Mesendoderm (in vitro differentiated cells): ENCODE data around the gene TPRG1.

Source experiments
- DNase-seq: peaks from one replicate; pipeline ENCODE4 v3.0.0; 2013
- H2AK5ac ChIP-seq: 2 replicates; pipeline ENCODE4 v1.6.1; 2013; ENCODE audit warnings: low read length, inconsistent platforms
- H2BK120ac ChIP-seq: 2 replicates; pipeline ENCODE4 v1.6.1; 2013; ENCODE audit warnings: low read depth, mild to moderate bottlenecking, low read length, moderate library complexity, mixed read lengths
- H2BK15ac ChIP-seq: replicated peaks from 2 replicates; pipeline ENCODE4 v1.6.1; 2013; ENCODE audit warnings: low read depth, mild to moderate bottlenecking, moderate library complexity
- H2BK5ac ChIP-seq: 2 replicates; pipeline ENCODE4 v1.6.1; 2013; ENCODE audit warnings: low read length, inconsistent platforms
- H3K18ac ChIP-seq: 2 replicates; pipeline ENCODE4 v1.6.1; 2013; ENCODE audit warnings: mild to moderate bottlenecking, low read length, mixed read lengths
- H3K23ac ChIP-seq: one replicate; pipeline ENCODE4 v1.6.1; 2013; ENCODE audit warnings: low read length
- H3K27ac ChIP-seq: 2 replicates; pipeline ENCODE4 v1.5.1; 2013; ENCODE audit warnings: low read depth, mild to moderate bottlenecking, inconsistent platforms, low read length, moderate library complexity
- H3K27me3 ChIP-seq: 2 replicates; pipeline ENCODE4 v1.6.1; 2013; ENCODE audit warnings: low read length, control low read depth, mild to moderate bottlenecking, inconsistent platforms; ENCODE audit not compliant: insufficient read depth, poor library complexity
- H3K36me3 ChIP-seq: 2 replicates; pipeline ENCODE4 v1.6.1; 2013; ENCODE audit warnings: low read length, inconsistent platforms; ENCODE audit not compliant: control insufficient read depth, insufficient read depth
- H3K4ac ChIP-seq: one replicate; pipeline ENCODE4 v1.6.1; 2013; ENCODE audit warnings: low read depth, mild to moderate bottlenecking, low read length, moderate library complexity
- H3K4me1 ChIP-seq: 2 replicates; pipeline ENCODE4 v1.6.1; 2013; ENCODE audit warnings: low read depth, low read length, inconsistent platforms; ENCODE audit not compliant: control insufficient read depth
- H3K4me2 ChIP-seq: 2 replicates; pipeline ENCODE4 v1.6.1; 2013; ENCODE audit warnings: low read length
- H3K4me3 ChIP-seq: 2 replicates; pipeline ENCODE4 v1.5.1; 2013; ENCODE audit warnings: mild to moderate bottlenecking, low read length
- H3K56ac ChIP-seq: one replicate; pipeline ENCODE4 v1.6.1; 2013; ENCODE audit warnings: low read length
- H3K79me1 ChIP-seq: 2 replicates; pipeline ENCODE4 v1.6.1; 2013; ENCODE audit warnings: low read length, inconsistent platforms
- H3K79me2 ChIP-seq: 2 replicates; pipeline ENCODE4 v1.6.1; 2013; ENCODE audit warnings: mild to moderate bottlenecking, low read length; ENCODE audit not compliant: control insufficient read depth, insufficient read depth
- H3K9ac ChIP-seq: 2 replicates; pipeline ENCODE4 v1.6.1; 2013; ENCODE audit warnings: low read length, inconsistent platforms
- H4K5ac ChIP-seq: one replicate; pipeline ENCODE4 v1.6.1; 2013; ENCODE audit warnings: low read length
- H4K8ac ChIP-seq: one replicate; pipeline ENCODE4 v1.6.1; 2013; ENCODE audit warnings: low read depth, mild to moderate bottlenecking, control low read depth, low read length, moderate library complexity
- WGBS: extraction: QIAGEN DNeasy Blood & Tissue Kit; methylation state at CpG from one replicate; pipeline ENCODE4 v1.1.7; 2013; ENCODE audit warnings: low lambda C conversion rate, missing lambda C conversion rate; ENCODE audit not compliant: insufficient coverage; ENCODE audit errors: extremely low coverage; 5-methylcytosine and 5-hydroxymethylcytosine counted together

The TPRG1 gene

GRCh38 chr3:189157232-189158007 lies 14.4 kb upstream of the TPRG1 start:
- H3K4ac ChIP-seq: no peak overlapping the region
- no peak overlapping the region for H3K27ac ChIP-seq
- H3K23ac ChIP-seq: no peak overlapping the region
- no peaks in the 10 kb centered on the region for H3K79me1 ChIP-seq
- no peak overlapping the region for H4K8ac ChIP-seq
- H2BK120ac ChIP-seq: no peak overlapping the region
- no peak overlapping the region for H3K4me2 ChIP-seq
- no peak overlapping the region for H3K4me3 ChIP-seq
- H4K5ac ChIP-seq: no peak overlapping the region
- no peak overlapping the region for H3K9ac ChIP-seq
- peaks cover 2% of the 10 kb centered on the region for H3K4me1 ChIP-seq
- no peaks in the 10 kb centered on the region for H3K36me3 ChIP-seq
- DNase-seq: no peak
- H3K27me3 ChIP-seq: no peaks in the 10 kb centered on the region
- WGBS: no CpG with 5 or more reads among the region's 11 CpGs
- no peak overlapping the region for H2AK5ac ChIP-seq
- H2BK15ac ChIP-seq: no peak overlapping the region
- H2BK5ac ChIP-seq: no peak overlapping the region
- H3K56ac ChIP-seq: no peak overlapping the region
- no peak overlapping the region for H3K18ac ChIP-seq
- H3K79me2 ChIP-seq: no peaks in the 10 kb centered on the region

GRCh38 chr3:189158034-189158433 lies 13.7 kb upstream of the TPRG1 start:
- DNase-seq: no peak
- Histone ChIP-seq H3K79me1 (no peaks in the 10 kb centered on the region), H3K56ac (no peak overlapping the region), H2BK5ac (no peak overlapping the region), H2BK15ac (no peak overlapping the region), H2AK5ac (no peak overlapping the region), H4K5ac (no peak overlapping the region), H3K23ac (no peak overlapping the region), H3K4me2 (no peak overlapping the region), H3K4me3 (no peak overlapping the region), H3K27me3 (no peaks in the 10 kb centered on the region), H3K36me3 (no peaks in the 10 kb centered on the region), H4K8ac (no peak overlapping the region), H3K4ac (no peak overlapping the region), H3K79me2 (no peaks in the 10 kb centered on the region), H3K27ac (no peak overlapping the region), H2BK120ac (no peak overlapping the region), H3K18ac (no peak overlapping the region), H3K9ac (no peak overlapping the region), H3K4me1 (peaks cover 2% of the 10 kb centered on the region)
- no CpG with 5 or more reads among the region's 7 CpGs for WGBS

- Histone ChIP-seq H3K4ac (no peak overlapping the region), H2BK5ac (no peak overlapping the region), H3K79me1 (no peaks in the 10 kb centered on the region), H4K5ac (no peak overlapping the region), H2BK15ac (no peak overlapping the region), H3K9ac (no peak overlapping the region), H3K56ac (no peak overlapping the region), H4K8ac (no peak overlapping the region), H3K27me3 (no peaks in the 10 kb centered on the region), H2AK5ac (no peak overlapping the region), H3K18ac (no peak overlapping the region), H3K4me2 (no peak overlapping the region), H3K27ac (no peak overlapping the region), H3K4me3 (no peak overlapping the region), H2BK120ac (no peak overlapping the region), H3K4me1 (peaks cover 2% of the 10 kb centered on the region), H3K23ac (no peak overlapping the region), H3K36me3 (no peaks in the 10 kb centered on the region), H3K79me2 (no peaks in the 10 kb centered on the region)
- peak; percentile 83 for DNase-seq
- no CpG with 5 or more reads among the region's 8 CpGs for WGBS
These were observed 11.1 kb upstream of the TPRG1 start for GRCh38 chr3:189160519-189161309.

- Histone ChIP-seq H2AK5ac (no peak overlapping the region), H3K4me1 (peaks cover 2% of the 10 kb centered on the region), H3K79me1 (no peaks in the 10 kb centered on the region), H3K18ac (no peak overlapping the region), H4K8ac (no peak overlapping the region), H3K4me3 (no peak overlapping the region), H3K79me2 (no peaks in the 10 kb centered on the region), H3K23ac (no peak overlapping the region), H3K56ac (no peak overlapping the region), H2BK15ac (no peak overlapping the region), H3K27ac (no peak overlapping the region), H3K9ac (no peak overlapping the region), H3K4me2 (no peak overlapping the region), H2BK120ac (no peak overlapping the region), H3K4ac (no peak overlapping the region), H4K5ac (no peak overlapping the region), H3K27me3 (no peaks in the 10 kb centered on the region), H2BK5ac (no peak overlapping the region), H3K36me3 (no peaks in the 10 kb centered on the region)
- DNase-seq: no peak
- WGBS: no CpG with 5 or more reads among the region's 6 CpGs
These were observed 6.6 kb upstream of the TPRG1 start for GRCh38 chr3:189165092-189165612.

GRCh38 chr3:189166321-189166720 lies 5.5 kb upstream of the TPRG1 start:
- no peak overlapping the region for H2BK5ac ChIP-seq
- H3K79me1 ChIP-seq: no peaks in the 10 kb centered on the region
- H3K18ac ChIP-seq: no peak overlapping the region
- no peaks in the 10 kb centered on the region for H3K27me3 ChIP-seq
- H3K9ac ChIP-seq: no peak overlapping the region
- no peak overlapping the region for H2BK120ac ChIP-seq
- no peaks in the 10 kb centered on the region for H3K79me2 ChIP-seq
- no peaks in the 10 kb centered on the region for H3K4me1 ChIP-seq
- H4K5ac ChIP-seq: no peak overlapping the region
- H3K4me2 ChIP-seq: no peak overlapping the region
- WGBS: no CpG with 5 or more reads among the region's 5 CpGs
- H3K4me3 ChIP-seq: no peak overlapping the region
- H3K4ac ChIP-seq: no peak overlapping the region
- no peak overlapping the region for H3K56ac ChIP-seq
- no peaks in the 10 kb centered on the region for H3K36me3 ChIP-seq
- no peak overlapping the region for H2AK5ac ChIP-seq
- no peak overlapping the region for H2BK15ac ChIP-seq
- no peak overlapping the region for H3K23ac ChIP-seq
- peak; percentile 32 for DNase-seq
- H3K27ac ChIP-seq: no peak overlapping the region
- H4K8ac ChIP-seq: no peak overlapping the region
